CD4-positive, alpha-beta T cell treated with Interleukin-2 at 100 ng/mL for 4 hours (primary cell): Measurements from ENCODE around the gene VPS37D.
A peak's percentile ranks its signal among the peaks of the same experiment; 100 is the strongest.

Experiments
- DNase-seq: peaks from one replicate; pipeline ENCODE4 v3.0.0-alpha.2; 2020; ENCODE audit warnings: low spot score

Gene VPS37D

GRCh38 chr7:73680501-73680900 is 12.9 kb downstream of the VPS37D start:
- no peak for DNase-seq

GRCh38 chr7:73681031-73681430 is 13.4 kb downstream of the VPS37D start:
- DNase-seq: no peak

- no peak for DNase-seq
Measured at GRCh38 chr7:73682745-73683055, 15.1 kb downstream of the VPS37D start.

- peak; percentile 95 for DNase-seq
Measured at GRCh38 chr7:73683056-73683787, 15.6 kb downstream of the VPS37D start, which contains the start of the genes BUD23 and DNAJC30. BUD23 (plus strand) TSS chr7:73683597; CDS start chr7:73683626, 29 bp downstream. DNAJC30 (minus strand) TSS chr7:73683453; CDS start chr7:73683423, 30 bp downstream.

- no peak for DNase-seq
Measured at GRCh38 chr7:73683788-73684693, 16.4 kb downstream of the VPS37D start.

- DNase-seq: no peak
Measured at GRCh38 chr7:73685311-73685710, 17.7 kb downstream of the VPS37D start.

GRCh38 chr7:73688288-73688687 is 20.7 kb downstream of the VPS37D start:
- DNase-seq: no peak

GRCh38 chr7:73690646-73691045 is 23.0 kb downstream of the VPS37D start:
- DNase-seq: no peak

- DNase-seq: no peak
Measured at GRCh38 chr7:73696372-73696771, 28.7 kb downstream of the VPS37D start.

GRCh38 chr7:73698410-73698809 is 30.8 kb downstream of the VPS37D start:
- no peak for DNase-seq

GRCh38 chr7:73699370-73700068 is 31.9 kb downstream of the VPS37D start:
- no peak for DNase-seq

GRCh38 chr7:73700069-73700423 is 32.4 kb downstream of the VPS37D start:
- no peak for DNase-seq

- DNase-seq: no peak
Measured at GRCh38 chr7:73700581-73701134, 33.0 kb downstream of the VPS37D start.

GRCh38 chr7:73701357-73701995 is 33.8 kb downstream of the VPS37D start:
- peak; percentile 32 for DNase-seq

GRCh38 chr7:73702226-73702625 is 34.6 kb downstream of the VPS37D start:
- no peak for DNase-seq

GRCh38 chr7:73702665-73703064 is 35.0 kb downstream of the VPS37D start:
- DNase-seq: no peak

- no peak for DNase-seq
Measured at GRCh38 chr7:73703225-73703624, 35.6 kb downstream of the VPS37D start.

GRCh38 chr7:73703757-73704639 is 36.4 kb downstream of the VPS37D start:
- peak; percentile 11 for DNase-seq

- DNase-seq: no peak
Measured at GRCh38 chr7:73704640-73705550, 37.3 kb downstream of the VPS37D start.

- DNase-seq: no peak
Measured at GRCh38 chr7:73705551-73705920, 37.9 kb downstream of the VPS37D start.
